Caco-2 (cell line): ENCODE results near the gene RABL6. TPM values are rescaled to one million over a fixed set of nuclear protein-coding genes. Genes with fewer than 3 reads are reported as not detected.
A peak's percentile ranks its signal among the peaks of the same experiment; 100 is the strongest.

Experiments used
- BruUV-seq: library from RNA; stranded (reverse); fragments of 400-500 nt; replicated peaks from 2 replicates; lab custom pipeline; 2021; lab: Mats Ljungman, UMichigan
- CTCF ChIA-PET: fragments of 300-600 bp; sonication (Branson Sonifier 250); formaldehyde crosslinking; loops from one replicate; lab custom pipeline; 2022; ENCODE audit warnings: antibody characterized with exemption; lab: Charles Lee
- POLR2A ChIA-PET: fragments of 300-600 bp; sonication (Branson Sonifier 250); formaldehyde crosslinking; loops from one replicate; lab custom pipeline; 2022; ENCODE audit warnings: antibody characterized with exemption; lab: Charles Lee
- DNase-seq, 2 experiments: peaks; one replicate each; pipeline versions ENCODE4 v3.0.0 to v3.0.0-alpha.2; 2020 to 2022
- H3K27me3 ChIP-seq: replicated peaks from 2 replicates; pipeline ENCODE4 v1.6.0; 2011; ENCODE audit warnings: low read length; ENCODE audit not compliant: control insufficient read depth, insufficient read depth
- H3K36me3 ChIP-seq: 2 replicates; pipeline ENCODE4 v1.5.1; 2011; ENCODE audit warnings: low read length; ENCODE audit not compliant: control insufficient read depth, insufficient read depth
- H3K4me1 ChIP-seq: fragments of 250-450 bp; sonication (Bioruptor Pico); 2 replicates; pipeline ENCODE4 v1.5.1; 2020; ENCODE audit warnings: mild to moderate bottlenecking
- H3K4me3 ChIP-seq: 2 replicates; pipeline ENCODE4 v1.5.1; 2011; ENCODE audit warnings: low read depth, mild to moderate bottlenecking, control low read depth, low read length
- H3K9me3 ChIP-seq: fragments of 250-450 bp; sonication (Bioruptor Pico); 2 replicates; pipeline ENCODE4 v1.5.1; 2020; ENCODE audit warnings: mild to moderate bottlenecking, moderate library complexity
- H3K27ac Mint-ChIP-seq: one replicate; pipeline ENCODE4 v1.8.0; 2022; ENCODE audit warnings: mixed read lengths; ENCODE audit not compliant: unreplicated experiment
- H3K27me3 Mint-ChIP-seq: one replicate; pipeline ENCODE4 v1.8.0; 2022; ENCODE audit warnings: mixed read lengths; ENCODE audit not compliant: insufficient read depth, unreplicated experiment
- H3K36me3 Mint-ChIP-seq: one replicate; pipeline ENCODE4 v1.8.0; 2022; ENCODE audit warnings: mild to moderate bottlenecking, mixed read lengths; ENCODE audit not compliant: insufficient read depth, unreplicated experiment
- H3K4me1 Mint-ChIP-seq: one replicate; pipeline ENCODE4 v1.8.0; 2022; ENCODE audit warnings: low read depth, mixed read lengths; ENCODE audit not compliant: unreplicated experiment
- H3K4me3 Mint-ChIP-seq: one replicate; pipeline ENCODE4 v1.8.0; 2022; ENCODE audit warnings: mild to moderate bottlenecking, moderate library complexity, mixed read lengths; ENCODE audit not compliant: unreplicated experiment
- H3K9me3 Mint-ChIP-seq: one replicate; pipeline ENCODE4 v1.8.0; 2022; ENCODE audit warnings: mixed read lengths; ENCODE audit not compliant: unreplicated experiment
- intact Hi-C: fragments of 100-400 bp; cut with micrococcal nuclease; formaldehyde crosslinking; loops from one replicate; pipeline ENCODE4 v1.10.0; 2022; ENCODE audit not compliant: unreplicated experiment
- total RNA-seq: library from RNA; stranded (reverse); gene quantifications from 2 replicates; pipeline ENCODE4 v1.2.3, GENCODE V29; 2022
- TF ChIP-seq, protein P1 (sequence below), 2 experiments: fragments of 200-600 bp in 1 of 2; IDR thresholded peaks; 1 replicate in 1 of 2; 2 replicates in 1 of 2; pipeline versions ENCODE4 v1.5.1 to v1.8.0; 2011 to 2022; ENCODE audit warnings: antibody characterized with exemption in 1 of 2, control low read depth in 1 of 2, inconsistent platforms in 1 of 2, low read depth in 1 of 2, low read length in 1 of 2, mild to moderate bottlenecking in 1 of 2, moderate library complexity in 1 of 2; ENCODE audit not compliant: insufficient read depth in 1 of 2, severe bottlenecking in 1 of 2, unreplicated experiment in 1 of 2

The RABL6 gene
- total RNA-seq, 1 experiment from 2014 or later, result 138 TPM

DNA sequence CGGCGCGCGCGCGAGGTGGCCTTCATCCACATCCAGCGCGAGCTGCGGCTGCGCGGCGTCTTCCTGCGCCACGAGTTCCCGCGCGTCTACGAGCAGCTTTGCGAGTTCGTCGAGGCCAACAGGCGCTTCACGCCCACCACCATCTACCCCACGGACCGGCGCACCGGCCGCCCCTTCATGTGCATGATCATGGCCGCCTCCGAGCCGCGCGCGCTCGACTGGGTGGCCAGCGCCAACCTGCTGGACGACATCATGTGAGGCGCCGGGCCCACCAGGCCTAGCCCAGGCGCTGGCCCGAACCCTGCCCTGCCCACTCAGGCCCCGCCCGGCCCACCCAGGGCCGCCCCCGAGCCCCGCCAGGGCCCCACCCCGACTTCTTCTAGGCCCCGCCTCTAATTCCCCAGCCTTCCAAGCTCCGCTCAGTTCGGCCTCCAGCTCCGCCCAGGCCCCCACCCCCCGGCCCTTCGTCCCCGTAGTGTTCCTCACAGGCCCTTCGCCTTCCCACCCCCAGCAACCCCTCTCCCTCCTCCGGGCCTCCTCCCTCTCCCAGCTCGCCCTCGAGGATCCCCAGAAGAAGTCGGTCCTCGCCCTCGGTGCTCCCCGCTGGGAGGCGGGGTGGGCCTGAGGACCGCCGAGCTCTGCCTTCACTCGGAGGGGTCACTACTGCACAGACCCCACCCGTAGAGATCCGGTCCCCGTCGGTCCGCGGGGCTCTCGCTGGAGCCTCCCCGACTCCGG, 39.5 kb downstream of the RABL6 start:
- peak overlapping the region; percentile 97 for H3K4me3 Mint-ChIP-seq
- H3K4me1 Mint-ChIP-seq, result no peaks in the 10 kb centered on the region
- peak overlapping the region; percentile 87 for H3K27ac Mint-ChIP-seq
- no TSS peak for BruUV-seq
- peaks cover 70% of the 10 kb centered on the region for H3K36me3 Mint-ChIP-seq
- no peak for DNase-seq
- H3K9me3 Mint-ChIP-seq, result no peaks in the 10 kb centered on the region
- no peaks in the 10 kb centered on the region for H3K27me3 ChIP-seq
- no peaks in the 10 kb centered on the region for H3K27me3 Mint-ChIP-seq
- intact Hi-C loops, result loop anchor here (5.0 to 10.0 kb wide), 2 partner anchors 40 to 98 kb away; partner anchors contain the start of genes C8G, FBXW5 and RABL6
- POLR2A ChIA-PET, result interaction anchor here (0.6 kb wide), 4 partner anchors 22 to 455 kb away, joined by 3 to 5 read pairs (median 4); partner anchors contain the start of genes NRARP and TRAF2
- peak overlapping the region; percentile 97 for H3K4me3 ChIP-seq
- TF ChIP-seq, protein P1, sequence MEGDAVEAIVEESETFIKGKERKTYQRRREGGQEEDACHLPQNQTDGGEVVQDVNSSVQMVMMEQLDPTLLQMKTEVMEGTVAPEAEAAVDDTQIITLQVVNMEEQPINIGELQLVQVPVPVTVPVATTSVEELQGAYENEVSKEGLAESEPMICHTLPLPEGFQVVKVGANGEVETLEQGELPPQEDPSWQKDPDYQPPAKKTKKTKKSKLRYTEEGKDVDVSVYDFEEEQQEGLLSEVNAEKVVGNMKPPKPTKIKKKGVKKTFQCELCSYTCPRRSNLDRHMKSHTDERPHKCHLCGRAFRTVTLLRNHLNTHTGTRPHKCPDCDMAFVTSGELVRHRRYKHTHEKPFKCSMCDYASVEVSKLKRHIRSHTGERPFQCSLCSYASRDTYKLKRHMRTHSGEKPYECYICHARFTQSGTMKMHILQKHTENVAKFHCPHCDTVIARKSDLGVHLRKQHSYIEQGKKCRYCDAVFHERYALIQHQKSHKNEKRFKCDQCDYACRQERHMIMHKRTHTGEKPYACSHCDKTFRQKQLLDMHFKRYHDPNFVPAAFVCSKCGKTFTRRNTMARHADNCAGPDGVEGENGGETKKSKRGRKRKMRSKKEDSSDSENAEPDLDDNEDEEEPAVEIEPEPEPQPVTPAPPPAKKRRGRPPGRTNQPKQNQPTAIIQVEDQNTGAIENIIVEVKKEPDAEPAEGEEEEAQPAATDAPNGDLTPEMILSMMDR (IDR thresholded peaks at IDR 0.05; ENCODE audit: insufficient read depth in 1 of 2, low read depth in 1 of 2, low read length in 1 of 2, severe bottlenecking in 1 of 2, unreplicated experiment in 1 of 2), result no peak
- H3K9me3 ChIP-seq, result no peaks in the 10 kb centered on the region
- H3K36me3 ChIP-seq, result peaks cover 1% of the 10 kb centered on the region; the same call in 1 of the 2 replicates
- CTCF ChIA-PET, result interaction anchor here (0.5 to 1.5 kb wide), 4 partner anchors 14 to 196 kb away, joined by 3 to 6 read pairs (median 4); no protein-coding TSS in a partner anchor
- peaks cover 16% of the 10 kb centered on the region for H3K4me1 ChIP-seq

- POLR2A ChIA-PET, result interaction anchor here (0.6 to 0.7 kb wide), 5 partner anchors 39 to 454 kb away, joined by 3 to 5 read pairs (median 3); partner anchors contain the start of genes NRARP and TRAF2
- BruUV-seq, result no TSS peak
- intact Hi-C loops, result loop anchor here (5.0 to 10.0 kb wide), 2 partner anchors 41 to 97 kb away; partner anchors contain the start of genes C8G, FBXW5 and RABL6
Observed at GRCh38 chr9:136847826-136848392, 40.2 kb downstream of the RABL6 start.

More at GRCh38 chr9:136847826-136848392, 40.2 kb downstream of the RABL6 start:
- peak; percentile 87 to 89 for DNase-seq
- Histone ChIP-seq H3K9me3 (no peaks in the 10 kb centered on the region), H3K4me3 (peak overlapping the region; percentile 97), H3K36me3 (peaks cover 1% of the 10 kb centered on the region; the same call in 1 of the 2 replicates), H3K27me3 (no peaks in the 10 kb centered on the region), H3K4me1 (peaks cover 13% of the 10 kb centered on the region)
- peak overlapping the region; percentile 97 for H3K4me3 Mint-ChIP-seq
- H3K27me3 Mint-ChIP-seq, result no peaks in the 10 kb centered on the region
- peaks cover 71% of the 10 kb centered on the region for H3K36me3 Mint-ChIP-seq
- H3K4me1 Mint-ChIP-seq, result no peaks in the 10 kb centered on the region
- CTCF ChIA-PET, result interaction anchor here (0.5 to 1.5 kb wide), 5 partner anchors 29 to 225 kb away, joined by 3 to 5 read pairs (median 3); no protein-coding TSS in a partner anchor
- H3K27ac Mint-ChIP-seq, result peak overlapping the region; percentile 87
- H3K9me3 Mint-ChIP-seq, result no peaks in the 10 kb centered on the region
- TF ChIP-seq, protein P1 (IDR thresholded peaks at IDR 0.05; ENCODE audit: insufficient read depth in 1 of 2, low read depth in 1 of 2, low read length in 1 of 2, severe bottlenecking in 1 of 2, unreplicated experiment in 1 of 2), result no peak
